ENCODE measurements around the gene DPP6. TPM values are rescaled to one million over a fixed set of nuclear protein-coding genes. Genes with fewer than 3 reads are reported as not detected.

The DPP6 gene
- total and polyA plus RNA-seq, 2 of the 8 experiments (the other 6 are each of a cell fraction or from before 2014, with no cell fraction given): 4.7 to 6.8 TPM

DNA sequence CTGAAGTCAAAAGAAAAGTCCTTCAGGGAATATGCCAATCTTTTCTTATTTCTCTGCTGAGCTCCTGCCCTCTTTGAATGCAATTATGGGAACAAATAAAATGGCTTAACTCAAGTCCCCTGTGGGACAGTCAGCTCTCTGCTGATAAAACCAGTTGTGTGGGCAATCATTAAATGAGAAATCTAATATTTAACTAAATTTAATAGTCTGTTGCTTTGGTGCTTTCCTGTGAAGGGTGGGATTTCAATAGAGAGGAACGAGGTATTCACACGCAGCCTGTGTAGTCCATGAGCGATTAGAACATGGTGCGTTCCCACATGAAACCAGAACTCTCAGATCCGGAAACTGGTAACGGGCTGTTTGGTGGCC, 812.3 kb downstream of the DPP6 start:
- H4K5ac ChIP-seq (ENCODE audit: insufficient read length, low read depth, low read length): no peak overlapping the region
- no peak for DNase-seq (ENCODE audit: low read depth in 1 of 2, low spot score in 2 of 2)
- CTCF ChIA-PET (ENCODE audit: partially characterized antibody): interaction anchor here (0.9 to 1.1 kb wide), 2 partner anchors 13 to 31 kb away, joined by 3 to 4 read pairs; no protein-coding TSS in a partner anchor
- no peak for FAIRE-seq
- H3K27me3 ChIP-seq (replicated peaks in 1 of 4; ENCODE audit: control insufficient read depth in 3 of 4, extremely low read depth in 1 of 4, insufficient read depth in 3 of 4, low read length in 3 of 4): no peaks in the 10 kb centered on the region; a peak in 2 of 7 replicates
- no peak overlapping the region for H3K56ac ChIP-seq (replicated peaks; ENCODE audit: insufficient read length, low read depth, low read length)
- H2BK120ac ChIP-seq (replicated peaks; ENCODE audit: low read depth, low read length): no peak overlapping the region
- H3K79me2 ChIP-seq (ENCODE audit: control insufficient read depth in 1 of 2, insufficient read depth in 2 of 2, low read length in 2 of 2): no peaks in the 10 kb centered on the region
- no peak overlapping the region for H4K91ac ChIP-seq (replicated peaks; ENCODE audit: insufficient read length, low read length)
- H3K18ac ChIP-seq (ENCODE audit: extremely low read depth, low read length): no peak overlapping the region
- no peak overlapping the region for H2BK12ac ChIP-seq (ENCODE audit: low read depth, low read length)
- no peak overlapping the region for H2AFZ ChIP-seq (ENCODE audit: low read length)
- H3K36me3 ChIP-seq (ENCODE audit: control insufficient read depth in 2 of 4, insufficient read depth in 4 of 4, low read length in 3 of 4): no peaks in the 10 kb centered on the region
- no peak overlapping the region for H3K27ac ChIP-seq (ENCODE audit: low read depth, low read length)
- no peak overlapping the region for H3K14ac ChIP-seq (ENCODE audit: insufficient read length)
- H2AK5ac ChIP-seq (ENCODE audit: low read depth, low read length): no peak overlapping the region
- 96% methylated on average over 6 of the region's 6 CpGs; no CpG with 5 or more reads in 1 of the 2 experiments for WGBS, 2 experiments (ENCODE audit: extremely low coverage in 1 of 2, insufficient coverage in 1 of 2, insufficient read length in 1 of 2, insufficient replicate concordance in 2 of 2, low coverage in 1 of 2, low lambda C conversion rate in 2 of 2, missing lambda C conversion rate in 1 of 2)
- no peak overlapping the region for H2BK15ac ChIP-seq (ENCODE audit: low read length)
- no peak overlapping the region for H3K4me2 ChIP-seq (ENCODE audit: insufficient read depth in 1 of 2, low read depth in 2 of 2, low read length in 2 of 2)
- no peak overlapping the region for H2BK5ac ChIP-seq (ENCODE audit: low read depth, low read length)
- no peak overlapping the region for H4K8ac ChIP-seq (ENCODE audit: extremely low read depth, insufficient read depth, low read length)
- no peak overlapping the region for H3K4ac ChIP-seq (replicated peaks; ENCODE audit: insufficient read length, low read depth, low read length)
- H2BK20ac ChIP-seq (ENCODE audit: low read length): no peak overlapping the region
- H3K23me2 ChIP-seq (ENCODE audit: low read depth, low read length): no peaks in the 10 kb centered on the region
- no peaks in the 10 kb centered on the region for H3K9me3 ChIP-seq (ENCODE audit: insufficient read depth in 2 of 2, low read depth in 1 of 2, low read length in 1 of 2)
- H3K23ac ChIP-seq (ENCODE audit: insufficient read length): no peak overlapping the region
- H3K4me3 ChIP-seq (ENCODE audit: extremely low read depth in 1 of 4, insufficient read depth in 2 of 4, low read depth in 3 of 4, low read length in 4 of 4): no peak overlapping the region
- no peaks in the 10 kb centered on the region for H4K20me1 ChIP-seq (replicated peaks in 1 of 2; ENCODE audit: control insufficient read depth in 1 of 2, insufficient read depth in 2 of 2, low read length in 2 of 2)
- H3K79me1 ChIP-seq (ENCODE audit: low read depth, low read length): no peaks in the 10 kb centered on the region
- peaks cover 0 to 10% (median 5%) of the 10 kb centered on the region in 4 experiments; a peak in 4 of 7 replicates for H3K4me1 ChIP-seq (replicated peaks in 1 of 4; ENCODE audit: control insufficient read depth in 3 of 4, insufficient read depth in 4 of 4, low read length in 3 of 4)
- POLR2A ChIA-PET (ENCODE audit: partially characterized antibody): interaction anchor here (1.0 kb wide), 1 partner anchor 9 kb away, joined by 4 read pairs; no protein-coding TSS in a partner anchor
- no peak overlapping the region for H3K9ac ChIP-seq (replicated peaks in 1 of 4; ENCODE audit: extremely low read depth in 1 of 4, low read depth in 3 of 4, low read length in 3 of 4)
- TF ChIP-seq, protein P1, sequence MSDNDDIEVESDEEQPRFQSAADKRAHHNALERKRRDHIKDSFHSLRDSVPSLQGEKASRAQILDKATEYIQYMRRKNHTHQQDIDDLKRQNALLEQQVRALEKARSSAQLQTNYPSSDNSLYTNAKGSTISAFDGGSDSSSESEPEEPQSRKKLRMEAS (IDR thresholded peaks at IDR 0.05): no peak
- TF ChIP-seq BACH1 (IDR thresholded peaks at IDR 0.05; ENCODE audit: low read length) (no peak), FOSL1 (IDR thresholded peaks at IDR 0.05; ENCODE audit: insufficient read depth, low read depth, low read length) (no peak), KDM1A (IDR thresholded peaks at IDR 0.05; ENCODE audit: borderline replicate concordance, low read length) (no peak), CREB1 (IDR thresholded peaks at IDR 0.05) (no peak), POLR2A (IDR thresholded peaks at IDR 0.05; ENCODE audit: control extremely low read depth in 1 of 2, low read depth in 2 of 2, low read length in 2 of 2) (no peak), RNF2 (IDR thresholded peaks at IDR 0.05; ENCODE audit: borderline replicate concordance, low read depth, low read length, missing control alignments, poor library complexity, severe bottlenecking) (no peak), HDAC2 (IDR thresholded peaks at IDR 0.05; ENCODE audit: borderline replicate concordance in 1 of 2, low read depth in 2 of 2, low read length in 2 of 2) (no peak), RFX5 (IDR thresholded peaks at IDR 0.05; ENCODE audit: borderline replicate concordance, low read depth, low read length) (no peak), TCF12 (IDR thresholded peaks at IDR 0.05; ENCODE audit: low read depth, low read length) (no peak)
- TF ChIP-seq, protein P2, sequence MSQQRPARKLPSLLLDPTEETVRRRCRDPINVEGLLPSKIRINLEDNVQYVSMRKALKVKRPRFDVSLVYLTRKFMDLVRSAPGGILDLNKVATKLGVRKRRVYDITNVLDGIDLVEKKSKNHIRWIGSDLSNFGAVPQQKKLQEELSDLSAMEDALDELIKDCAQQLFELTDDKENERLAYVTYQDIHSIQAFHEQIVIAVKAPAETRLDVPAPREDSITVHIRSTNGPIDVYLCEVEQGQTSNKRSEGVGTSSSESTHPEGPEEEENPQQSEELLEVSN (IDR thresholded peaks at IDR 0.05): no peak
- TF ChIP-seq, protein P3, sequence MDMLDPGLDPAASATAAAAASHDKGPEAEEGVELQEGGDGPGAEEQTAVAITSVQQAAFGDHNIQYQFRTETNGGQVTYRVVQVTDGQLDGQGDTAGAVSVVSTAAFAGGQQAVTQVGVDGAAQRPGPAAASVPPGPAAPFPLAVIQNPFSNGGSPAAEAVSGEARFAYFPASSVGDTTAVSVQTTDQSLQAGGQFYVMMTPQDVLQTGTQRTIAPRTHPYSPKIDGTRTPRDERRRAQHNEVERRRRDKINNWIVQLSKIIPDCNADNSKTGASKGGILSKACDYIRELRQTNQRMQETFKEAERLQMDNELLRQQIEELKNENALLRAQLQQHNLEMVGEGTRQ (IDR thresholded peaks at IDR 0.05; ENCODE audit: low read length): no peak
